ENCODE results near the gene ASPHD2.

Gene ASPHD2

DNA sequence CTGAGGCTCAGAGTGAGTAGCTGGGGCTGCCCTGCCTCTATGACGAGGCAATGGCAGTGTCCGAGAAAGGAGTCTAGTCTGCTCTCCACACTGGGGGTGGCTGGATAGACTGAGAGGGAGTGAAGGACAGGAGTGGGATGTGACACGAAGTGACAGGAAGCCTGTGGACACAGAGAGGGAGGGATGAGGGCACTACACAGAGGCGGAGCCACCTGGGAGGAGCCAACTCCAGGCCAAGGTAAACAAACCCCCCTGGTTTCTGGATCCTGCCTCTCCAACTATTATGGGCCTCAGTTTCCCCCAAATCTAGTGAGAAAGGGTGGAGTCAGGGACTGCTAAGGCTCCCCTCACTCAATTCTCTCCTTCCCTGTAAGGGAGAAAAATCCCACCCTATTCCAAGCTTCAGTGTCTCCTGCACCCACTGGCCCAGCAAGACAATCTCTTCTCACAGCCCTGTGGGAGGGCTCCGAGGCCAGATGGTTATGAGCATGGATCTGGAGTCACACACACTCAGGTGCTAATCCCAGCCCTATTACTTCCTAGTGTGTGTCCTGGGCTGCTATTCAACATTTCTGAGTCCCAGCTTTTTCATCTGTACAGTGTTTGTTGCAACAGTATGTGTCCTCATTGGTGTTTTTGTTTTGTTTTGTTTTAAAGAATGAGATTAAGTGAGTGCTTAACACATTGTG is 24.9 kb downstream of the ASPHD2 start:
- peaks cover 4 to 74% (median 65%) of the 10 kb centered on the region in 5 donors for H3K36me3 ChIP-seq (ENCODE audit: control insufficient read depth in 5 of 5, insufficient read depth in 5 of 5, low read length in 5 of 5)
- H3K9ac ChIP-seq (ENCODE audit: low read length in 5 of 5) = no peak overlapping the region
- H3K9me3 ChIP-seq (ENCODE audit: control insufficient read depth in 5 of 5, low read length in 5 of 5) = no peaks in the 10 kb centered on the region
- H3K4me3 ChIP-seq (ENCODE audit: low read depth in 1 of 5, low read length in 5 of 5) = no peak overlapping the region
- H3K4me1 ChIP-seq (ENCODE audit: control insufficient read depth in 5 of 5, insufficient read depth in 5 of 5, low read length in 5 of 5) = no peaks in the 10 kb centered on the region
- H3K27ac ChIP-seq (ENCODE audit: low read depth, low read length) = no peak overlapping the region
- H3K27me3 ChIP-seq (ENCODE audit: control insufficient read depth in 5 of 5, insufficient read depth in 4 of 5, low read length in 5 of 5) = no peaks in the 10 kb centered on the region

DNA sequence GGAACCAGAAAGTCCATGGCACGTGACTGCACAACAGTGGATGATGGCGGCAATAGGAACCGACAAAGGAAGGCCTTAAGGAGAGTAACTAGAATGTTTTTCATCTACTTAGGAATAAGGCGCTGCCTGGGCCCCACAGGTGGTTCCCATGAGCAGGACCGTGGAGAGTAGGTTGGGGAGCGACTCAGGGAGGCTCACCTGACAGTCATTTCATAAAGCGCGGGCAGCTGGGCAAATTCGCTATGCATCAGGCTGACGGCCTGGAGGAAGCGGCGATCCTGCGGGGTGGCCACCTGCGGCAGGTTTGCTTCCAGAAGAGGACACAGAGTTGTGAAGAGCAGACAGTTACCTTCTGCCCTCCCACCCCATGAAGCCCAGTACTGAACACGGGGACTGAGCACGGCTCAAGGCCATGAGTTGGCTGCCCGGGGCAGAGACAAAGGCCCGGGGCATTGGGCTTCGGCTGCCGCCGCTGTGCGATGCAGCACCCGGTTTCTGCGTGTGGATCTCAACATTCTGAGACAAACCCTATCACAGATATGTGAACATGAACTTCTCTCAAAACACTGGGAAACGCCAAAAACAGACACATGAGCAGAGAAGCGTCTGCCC is 28.7 kb downstream of the ASPHD2 start:
- no peak overlapping the region for H3K4me3 ChIP-seq (ENCODE audit: low read depth in 1 of 5, low read length in 5 of 5)
- no peaks in the 10 kb centered on the region for H3K9me3 ChIP-seq (ENCODE audit: control insufficient read depth in 5 of 5, low read length in 5 of 5)
- H3K4me1 ChIP-seq (ENCODE audit: control insufficient read depth in 5 of 5, insufficient read depth in 5 of 5, low read length in 5 of 5) = peaks cover 0 to 5% (median 0%) of the 10 kb centered on the region in 5 donors
- H3K27me3 ChIP-seq (ENCODE audit: control insufficient read depth in 5 of 5, insufficient read depth in 4 of 5, low read length in 5 of 5) = no peaks in the 10 kb centered on the region
- no peak overlapping the region for H3K27ac ChIP-seq (ENCODE audit: low read depth, low read length)
- H3K36me3 ChIP-seq (ENCODE audit: control insufficient read depth in 5 of 5, insufficient read depth in 5 of 5, low read length in 5 of 5) = peaks cover 13 to 77% (median 58%) of the 10 kb centered on the region in 5 donors
- H3K9ac ChIP-seq (ENCODE audit: low read length in 5 of 5) = no peak overlapping the region

GRCh38 chr22:26460202-26460601 is 31.1 kb downstream of the ASPHD2 start:
- no peak overlapping the region for H3K27ac ChIP-seq (ENCODE audit: low read depth, low read length)
- peaks cover 4 to 12% (median 6%) of the 10 kb centered on the region in 5 donors for H3K4me1 ChIP-seq (ENCODE audit: control insufficient read depth in 5 of 5, insufficient read depth in 5 of 5, low read length in 5 of 5)
- H3K9ac ChIP-seq (ENCODE audit: low read length in 5 of 5) = no peak overlapping the region
- no peaks in the 10 kb centered on the region for H3K9me3 ChIP-seq (ENCODE audit: control insufficient read depth in 5 of 5, low read length in 5 of 5)
- H3K36me3 ChIP-seq (ENCODE audit: control insufficient read depth in 5 of 5, insufficient read depth in 5 of 5, low read length in 5 of 5) = peaks cover 17 to 84% (median 67%) of the 10 kb centered on the region in 5 donors
- H3K4me3 ChIP-seq (ENCODE audit: low read depth in 1 of 5, low read length in 5 of 5) = no peak overlapping the region
- H3K27me3 ChIP-seq (ENCODE audit: control insufficient read depth in 5 of 5, insufficient read depth in 4 of 5, low read length in 5 of 5) = no peaks in the 10 kb centered on the region

DNA sequence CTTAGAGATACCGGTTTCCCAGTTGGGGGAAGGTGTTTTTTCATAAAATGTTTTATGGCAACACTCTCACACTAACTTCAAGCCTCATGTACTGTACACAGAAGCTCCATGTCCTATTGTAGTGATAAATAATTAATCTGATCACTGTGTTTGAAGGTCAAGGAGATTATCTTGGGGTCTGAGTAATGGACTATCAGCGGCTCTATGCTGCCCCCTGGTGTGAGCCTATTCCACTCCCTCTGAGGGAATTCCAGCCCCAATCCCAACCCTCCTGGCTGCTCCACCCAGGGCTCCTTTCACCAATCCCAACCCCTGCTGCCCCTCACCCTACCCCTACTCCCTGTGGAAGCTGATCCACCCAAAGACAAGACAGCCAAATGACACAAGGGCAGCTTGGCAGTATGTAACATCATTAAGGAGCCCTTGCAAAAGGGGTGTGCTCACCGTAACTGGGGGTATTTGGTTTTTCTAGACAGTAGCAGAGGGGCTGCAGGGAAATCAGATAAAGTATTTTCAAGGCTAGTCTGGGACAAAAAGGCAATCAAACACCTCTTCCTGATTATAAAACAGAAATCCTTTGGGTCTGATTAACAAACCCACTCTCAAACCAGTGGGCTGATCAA is 32.2 kb downstream of the ASPHD2 start:
- Histone ChIP-seq H3K9ac (ENCODE audit: low read length in 5 of 5) (no peak overlapping the region), H3K27me3 (ENCODE audit: control insufficient read depth in 5 of 5, insufficient read depth in 4 of 5, low read length in 5 of 5) (no peaks in the 10 kb centered on the region), H3K9me3 (ENCODE audit: control insufficient read depth in 5 of 5, low read length in 5 of 5) (no peaks in the 10 kb centered on the region), H3K4me3 (ENCODE audit: low read depth in 1 of 5, low read length in 5 of 5) (no peak overlapping the region), H3K36me3 (ENCODE audit: control insufficient read depth in 5 of 5, insufficient read depth in 5 of 5, low read length in 5 of 5) (peaks cover 20 to 88% (median 70%) of the 10 kb centered on the region in 5 donors), H3K27ac (ENCODE audit: low read depth, low read length) (no peak overlapping the region), H3K4me1 (ENCODE audit: control insufficient read depth in 5 of 5, insufficient read depth in 5 of 5, low read length in 5 of 5) (peaks cover 4 to 12% (median 6%) of the 10 kb centered on the region in 5 donors)

- H3K36me3 ChIP-seq (ENCODE audit: control insufficient read depth in 5 of 5, insufficient read depth in 5 of 5, low read length in 5 of 5) = peaks cover 20 to 85% (median 70%) of the 10 kb centered on the region in 5 donors
- H3K27me3 ChIP-seq (ENCODE audit: control insufficient read depth in 5 of 5, insufficient read depth in 4 of 5, low read length in 5 of 5) = no peaks in the 10 kb centered on the region
- no peak overlapping the region for H3K9ac ChIP-seq (ENCODE audit: low read length in 5 of 5)
- H3K27ac ChIP-seq (ENCODE audit: low read depth, low read length) = no peak overlapping the region
- no peaks in the 10 kb centered on the region for H3K9me3 ChIP-seq (ENCODE audit: control insufficient read depth in 5 of 5, low read length in 5 of 5)
- H3K4me1 ChIP-seq (ENCODE audit: control insufficient read depth in 5 of 5, insufficient read depth in 5 of 5, low read length in 5 of 5) = peaks cover 4 to 12% (median 6%) of the 10 kb centered on the region in 5 donors
- no peak overlapping the region for H3K4me3 ChIP-seq (ENCODE audit: low read depth in 1 of 5, low read length in 5 of 5)
Observed at GRCh38 chr22:26462051-26462450, 33.0 kb downstream of the ASPHD2 start.

DNA sequence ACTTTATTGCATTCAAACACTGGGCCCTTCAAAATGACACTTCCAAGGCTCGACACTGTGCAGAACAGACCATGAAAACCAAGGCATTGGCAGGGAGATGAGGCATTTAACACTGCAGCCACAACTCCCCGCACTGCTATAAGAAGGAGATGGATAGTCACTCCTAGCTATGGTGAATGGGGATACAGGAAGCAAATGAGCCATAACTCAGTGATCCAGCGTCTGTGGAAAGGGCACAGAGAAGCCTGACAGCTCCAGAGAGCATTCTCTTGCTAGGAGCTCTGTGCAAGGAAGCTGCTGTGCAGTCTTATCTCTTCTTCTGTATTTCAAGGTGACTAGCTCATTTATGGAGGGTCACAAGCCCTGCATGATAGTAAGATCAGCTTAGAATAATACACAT is 33.6 kb downstream of the ASPHD2 start:
- H3K36me3 ChIP-seq (ENCODE audit: control insufficient read depth in 5 of 5, insufficient read depth in 5 of 5, low read length in 5 of 5) = peaks cover 26 to 86% (median 72%) of the 10 kb centered on the region in 5 donors
- H3K4me3 ChIP-seq (ENCODE audit: low read depth in 1 of 5, low read length in 5 of 5) = no peak overlapping the region
- no peak overlapping the region for H3K27ac ChIP-seq (ENCODE audit: low read depth, low read length)
- H3K9me3 ChIP-seq (ENCODE audit: control insufficient read depth in 5 of 5, low read length in 5 of 5) = no peaks in the 10 kb centered on the region
- H3K27me3 ChIP-seq (ENCODE audit: control insufficient read depth in 5 of 5, insufficient read depth in 4 of 5, low read length in 5 of 5) = no peaks in the 10 kb centered on the region
- H3K4me1 ChIP-seq (ENCODE audit: control insufficient read depth in 5 of 5, insufficient read depth in 5 of 5, low read length in 5 of 5) = peaks cover 4 to 12% (median 6%) of the 10 kb centered on the region in 5 donors
- H3K9ac ChIP-seq (ENCODE audit: low read length in 5 of 5) = no peak overlapping the region

DNA sequence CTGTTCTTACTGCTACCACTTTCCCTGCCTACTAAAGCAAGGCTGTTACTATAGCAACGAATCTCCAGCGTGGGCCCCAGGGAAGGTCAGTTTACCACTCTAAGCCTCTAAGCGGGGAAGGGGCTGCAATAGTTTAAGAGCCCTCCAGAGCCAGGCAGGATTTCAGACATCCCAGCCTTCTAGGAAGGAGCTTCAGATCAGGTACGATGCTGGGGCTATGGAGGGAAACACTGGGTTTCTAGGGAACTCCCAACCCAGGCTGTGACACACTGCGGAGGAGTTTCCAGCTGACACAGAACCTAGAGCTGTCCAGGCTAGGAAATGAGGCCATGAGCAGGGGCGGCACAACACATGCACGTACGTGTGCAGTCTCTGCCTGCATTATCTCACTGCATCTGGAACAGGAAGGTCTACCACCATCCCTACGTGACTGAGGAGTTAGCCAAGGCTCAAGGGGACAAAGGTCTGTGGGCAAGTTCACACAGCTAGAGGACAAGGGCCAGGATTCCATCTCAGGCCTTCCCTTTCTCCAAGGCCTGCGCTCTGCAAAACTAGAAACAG is 34.1 kb downstream of the ASPHD2 start:
- peaks cover 4 to 12% (median 6%) of the 10 kb centered on the region in 5 donors for H3K4me1 ChIP-seq (ENCODE audit: control insufficient read depth in 5 of 5, insufficient read depth in 5 of 5, low read length in 5 of 5)
- peaks cover 26 to 85% (median 68%) of the 10 kb centered on the region in 5 donors for H3K36me3 ChIP-seq (ENCODE audit: control insufficient read depth in 5 of 5, insufficient read depth in 5 of 5, low read length in 5 of 5)
- H3K9me3 ChIP-seq (ENCODE audit: control insufficient read depth in 5 of 5, low read length in 5 of 5) = no peaks in the 10 kb centered on the region
- peak overlapping the region in 1 of 5 donors; percentile 7 for H3K9ac ChIP-seq (ENCODE audit: low read length in 5 of 5)
- H3K27ac ChIP-seq (ENCODE audit: low read depth, low read length) = no peak overlapping the region
- no peaks in the 10 kb centered on the region for H3K27me3 ChIP-seq (ENCODE audit: control insufficient read depth in 5 of 5, insufficient read depth in 4 of 5, low read length in 5 of 5)
- no peak overlapping the region for H3K4me3 ChIP-seq (ENCODE audit: low read depth in 1 of 5, low read length in 5 of 5)

DNA sequence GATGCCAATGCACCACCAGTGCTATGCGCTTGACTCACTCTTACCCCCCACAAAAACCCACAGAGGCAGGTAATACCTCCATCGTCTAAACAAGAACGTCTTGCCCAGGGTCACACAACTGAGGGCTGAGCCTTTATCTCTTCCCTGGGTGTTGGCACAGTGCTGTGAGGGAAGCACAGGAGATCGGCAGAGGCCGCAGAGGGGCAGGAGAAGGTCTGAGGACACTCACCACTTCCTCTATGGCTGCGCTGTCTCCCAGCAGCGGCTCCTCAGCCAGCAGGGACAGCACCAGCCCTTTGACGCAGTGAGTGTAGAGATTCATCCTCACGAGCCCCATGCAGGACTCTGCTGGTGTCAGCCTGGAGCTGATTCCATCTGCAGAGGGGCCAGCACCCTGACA is 34.6 kb downstream of the ASPHD2 start:
- H3K36me3 ChIP-seq (ENCODE audit: control insufficient read depth in 5 of 5, insufficient read depth in 5 of 5, low read length in 5 of 5) = peaks cover 28 to 86% (median 69%) of the 10 kb centered on the region in 5 donors
- H3K27me3 ChIP-seq (ENCODE audit: control insufficient read depth in 5 of 5, insufficient read depth in 4 of 5, low read length in 5 of 5) = no peaks in the 10 kb centered on the region
- H3K9me3 ChIP-seq (ENCODE audit: control insufficient read depth in 5 of 5, low read length in 5 of 5) = no peaks in the 10 kb centered on the region
- H3K4me3 ChIP-seq (ENCODE audit: low read depth in 1 of 5, low read length in 5 of 5) = no peak overlapping the region
- no peak overlapping the region for H3K27ac ChIP-seq (ENCODE audit: low read depth, low read length)
- H3K4me1 ChIP-seq (ENCODE audit: control insufficient read depth in 5 of 5, insufficient read depth in 5 of 5, low read length in 5 of 5) = peaks cover 4 to 12% (median 6%) of the 10 kb centered on the region in 5 donors
- H3K9ac ChIP-seq (ENCODE audit: low read length in 5 of 5) = no peak overlapping the region

- Histone ChIP-seq H3K9me3 (ENCODE audit: control insufficient read depth in 5 of 5, low read length in 5 of 5) (no peaks in the 10 kb centered on the region), H3K36me3 (ENCODE audit: control insufficient read depth in 5 of 5, insufficient read depth in 5 of 5, low read length in 5 of 5) (peaks cover 32 to 87% (median 74%) of the 10 kb centered on the region in 5 donors), H3K27me3 (ENCODE audit: control insufficient read depth in 5 of 5, insufficient read depth in 4 of 5, low read length in 5 of 5) (no peaks in the 10 kb centered on the region), H3K27ac (ENCODE audit: low read depth, low read length) (no peak overlapping the region), H3K4me3 (ENCODE audit: low read depth in 1 of 5, low read length in 5 of 5) (no peak overlapping the region), H3K4me1 (ENCODE audit: control insufficient read depth in 5 of 5, insufficient read depth in 5 of 5, low read length in 5 of 5) (peaks cover 4 to 12% (median 6%) of the 10 kb centered on the region in 5 donors), H3K9ac (ENCODE audit: low read length in 5 of 5) (peak overlapping the region in 1 of 5 donors; percentile 16)
Observed at GRCh38 chr22:26464312-26464711, 35.3 kb downstream of the ASPHD2 start.

DNA sequence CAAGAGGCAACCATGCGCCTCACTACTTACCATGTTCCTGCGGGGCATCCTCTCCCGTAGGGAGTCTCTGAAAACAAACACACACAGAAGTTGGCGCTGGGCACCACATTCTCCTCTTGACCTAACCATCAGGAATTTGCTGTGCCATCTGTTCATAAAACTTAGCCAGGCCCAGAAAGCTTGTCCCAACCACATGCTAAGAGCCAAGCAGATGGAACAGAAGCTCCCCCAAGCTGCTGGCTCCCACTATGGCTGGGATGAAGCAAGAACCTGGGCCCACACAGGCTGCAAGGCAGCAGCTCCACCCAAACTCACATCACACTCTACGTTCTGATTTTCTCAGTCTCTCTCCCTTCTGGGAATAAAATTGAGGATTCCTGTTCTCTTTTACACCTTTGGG is 37.1 kb downstream of the ASPHD2 start:
- Histone ChIP-seq H3K36me3 (ENCODE audit: control insufficient read depth in 5 of 5, insufficient read depth in 5 of 5, low read length in 5 of 5) (peaks cover 33 to 93% (median 85%) of the 10 kb centered on the region in 5 donors), H3K4me3 (ENCODE audit: low read depth in 1 of 5, low read length in 5 of 5) (no peak overlapping the region), H3K9ac (ENCODE audit: low read length in 5 of 5) (no peak overlapping the region), H3K4me1 (ENCODE audit: control insufficient read depth in 5 of 5, insufficient read depth in 5 of 5, low read length in 5 of 5) (peaks cover 4 to 9% (median 6%) of the 10 kb centered on the region in 5 donors), H3K27ac (ENCODE audit: low read depth, low read length) (no peak overlapping the region), H3K9me3 (ENCODE audit: control insufficient read depth in 5 of 5, low read length in 5 of 5) (no peaks in the 10 kb centered on the region), H3K27me3 (ENCODE audit: control insufficient read depth in 5 of 5, insufficient read depth in 4 of 5, low read length in 5 of 5) (no peaks in the 10 kb centered on the region)
